GM12878 (cell line): Measurements from ENCODE around the gene PELI1. TPM values are rescaled to one million over a fixed set of nuclear protein-coding genes. Genes with fewer than 3 reads are reported as not detected.

Experiments
- ATAC-seq: fragments of 200-7000 bp; cut with Tn5 transposase; 3 replicates; pipeline ENCODE4 v1.9.1; 2020; ENCODE audit warnings: mild to moderate bottlenecking, moderate library complexity
- BruUV-seq: library from RNA; stranded (reverse); fragments of 400-500 nt; replicated peaks from 2 replicates; lab custom pipeline; 2021; lab: Mats Ljungman, UMichigan
- CTCF ChIA-PET: fragments of 300-600 bp; sonication (Branson Sonifier 250); formaldehyde crosslinking; extraction: SDS; loops from one replicate; lab custom pipeline; 2021; ENCODE audit warnings: inconsistent platforms; lab: Yijun Ruan, JAX
- POLR2A ChIA-PET: fragments of 350-600 bp; formaldehyde crosslinking; extraction: SDS; loops from one replicate; lab custom pipeline; 2021; ENCODE audit warnings: inconsistent platforms; lab: Charles Lee
- RAD21 ChIA-PET: fragments of 300-600 bp; sonication (Branson Sonifier 250); formaldehyde crosslinking; loops from one replicate; lab custom pipeline; 2023; ENCODE audit warnings: antibody characterized with exemption; ENCODE audit not compliant: unreplicated experiment; lab: Charles Lee
- SMC1A ChIA-PET: fragments of 300-600 bp; sonication (Branson Sonifier 250); formaldehyde crosslinking; loops from one replicate; lab custom pipeline; 2023; ENCODE audit not compliant: unreplicated experiment, uncharacterized antibody; lab: Charles Lee
- DNase-seq: peaks from one replicate; pipeline ENCODE4 v3.0.0-alpha.2; 2011; ENCODE audit warnings: low read depth, low spot score
- FAIRE-seq: peaks from 3 replicates; lab custom pipeline; 2011; peaks lifted over from hg19 to GRCh38; lab: Jason Lieb, UNC
- H2AFZ ChIP-seq: 2 replicates; pipeline ENCODE4 v1.6.0; 2011; ENCODE audit warnings: low read depth, low read length, control low read depth; ENCODE audit not compliant: control insufficient read depth
- H3K27ac ChIP-seq: 2 replicates; pipeline ENCODE4 v1.5.1; 2011; ENCODE audit warnings: control low read depth; ENCODE audit not compliant: control insufficient read depth, insufficient read depth
- H3K27me3 ChIP-seq, 2 experiments: replicated peaks in 1 of 2; 2 replicates each; pipeline versions ENCODE4 v1.6.0 to v1.6.1; 2011; ENCODE audit warnings: low read length in 1 of 2; ENCODE audit not compliant: control insufficient read depth in 2 of 2, insufficient read depth in 2 of 2
- H3K36me3 ChIP-seq, 2 experiments: 2 replicates each; pipeline ENCODE4 v1.5.1; 2011; ENCODE audit warnings: low read length in 1 of 2; ENCODE audit not compliant: control insufficient read depth in 2 of 2, insufficient read depth in 2 of 2
- H3K4me1 ChIP-seq: 2 replicates; pipeline ENCODE4 v1.6.1; 2011; ENCODE audit warnings: mild to moderate bottlenecking, low read length, moderate library complexity, mixed read lengths; ENCODE audit not compliant: control insufficient read depth, insufficient read depth
- H3K4me2 ChIP-seq: 2 replicates; pipeline ENCODE4 v1.6.0; 2011; ENCODE audit warnings: control low read depth; ENCODE audit not compliant: control insufficient read depth, insufficient read depth
- H3K4me3 ChIP-seq: fragments of 200-600 bp; sonication (generic); 2 replicates; pipeline ENCODE4 v1.5.1; 2016
- H3K79me2 ChIP-seq: 2 replicates; pipeline ENCODE4 v1.6.0; 2011; ENCODE audit warnings: low read length; ENCODE audit not compliant: control insufficient read depth, insufficient read depth
- H3K9ac ChIP-seq: 2 replicates; pipeline ENCODE4 v1.8.0; 2011; ENCODE audit warnings: low read length, control low read depth, mixed read lengths; ENCODE audit not compliant: control insufficient read depth, insufficient read depth
- H3K9me3 ChIP-seq: replicated peaks from 3 replicates; pipeline ENCODE4 v1.5.1; 2011; ENCODE audit warnings: mild to moderate bottlenecking, low read length; ENCODE audit not compliant: control insufficient read depth, insufficient read depth
- H4K20me1 ChIP-seq: 2 replicates; pipeline ENCODE4 v1.6.0; 2011; ENCODE audit not compliant: control insufficient read depth, insufficient read depth
- CBX5 ChIP-seq: sonication (generic); IDR thresholded peaks from 2 replicates; pipeline ENCODE4 v1.6.1; 2016; ENCODE audit warnings: low read depth, moderate library complexity, mild to moderate bottlenecking, inconsistent platforms
- CREM ChIP-seq: IDR thresholded peaks from 2 replicates; pipeline ENCODE4 v1.6.1; 2014; ENCODE audit warnings: antibody characterized with exemption, low read depth
- EGR1 ChIP-seq, 2 experiments: IDR thresholded peaks; 1 replicate in 1 of 2; 2 replicates in 1 of 2; pipeline ENCODE4 v1.6.1; 2011 to 2012; ENCODE audit warnings: low read depth in 2 of 2, low read length in 2 of 2, borderline replicate concordance in 1 of 2, mild to moderate bottlenecking in 1 of 2, moderate library complexity in 1 of 2
- HDAC2 ChIP-seq: fragments of 200-600 bp; sonication (generic); IDR thresholded peaks from 2 replicates; pipeline ENCODE4 v1.6.1; 2017
- IKZF2 ChIP-seq, 2 experiments: fragments of 450-650 bp; IDR thresholded peaks; 2 replicates each; pipeline ENCODE4 v1.6.1; 2017; ENCODE audit warnings: mild to moderate bottlenecking in 2 of 2, moderate library complexity in 2 of 2
- MEF2B ChIP-seq: fragments of 450-650 bp; IDR thresholded peaks from 2 replicates; pipeline ENCODE4 v1.6.1; 2018; ENCODE audit warnings: mild to moderate bottlenecking, moderate library complexity; ENCODE audit not compliant: partially characterized antibody, poor library complexity, severe bottlenecking
- MTA2 ChIP-seq: fragments of 450-650 bp; IDR thresholded peaks from 2 replicates; pipeline ENCODE4 v1.6.1; 2016; ENCODE audit warnings: low read depth, mild to moderate bottlenecking, moderate library complexity
- NFYA ChIP-seq: IDR thresholded peaks from 2 replicates; pipeline ENCODE4 v1.6.1; 2011; ENCODE audit warnings: low read depth, mild to moderate bottlenecking, low read length, improper control_type of control experiment, borderline replicate concordance
- NFYB ChIP-seq: IDR thresholded peaks from 2 replicates; pipeline ENCODE4 v1.6.1; 2011; ENCODE audit warnings: low read depth, mild to moderate bottlenecking, low read length, improper control_type of control experiment, moderate library complexity; ENCODE audit not compliant: insufficient read depth
- NR2F1 ChIP-seq: fragments of 450-650 bp; conservative IDR thresholded peaks from 2 replicates; pipeline ENCODE4 v1.6.1; 2017; ENCODE audit warnings: mild to moderate bottlenecking
- POLR2AphosphoS5 ChIP-seq: IDR thresholded peaks from 2 replicates; pipeline ENCODE4 v1.6.1; 2011; ENCODE audit warnings: mild to moderate bottlenecking, low read length, inconsistent platforms
- RAD21 ChIP-seq: IDR thresholded peaks from 2 replicates; pipeline ENCODE4 v1.6.1; 2011; ENCODE audit warnings: mild to moderate bottlenecking, low read depth, low read length, moderate library complexity; ENCODE audit not compliant: insufficient read depth
- RBBP5 ChIP-seq: fragments of 200-600 bp; sonication (generic); conservative IDR thresholded peaks from 2 replicates; pipeline ENCODE4 v1.6.1; 2016
- RUNX3 ChIP-seq: IDR thresholded peaks from 2 replicates; pipeline ENCODE4 v1.6.1; 2012; ENCODE audit warnings: low read length, inconsistent platforms
- SP1 ChIP-seq: IDR thresholded peaks from one replicate; pipeline ENCODE4 v1.6.1; 2011; ENCODE audit warnings: low read depth, low read length
- TAF1 ChIP-seq: IDR thresholded peaks from 2 replicates; pipeline ENCODE4 v1.6.1; 2011; ENCODE audit warnings: mild to moderate bottlenecking, low read depth, low read length, borderline replicate concordance
- TCF3 ChIP-seq: IDR thresholded peaks from 2 replicates; pipeline ENCODE4 v1.6.1; 2012; ENCODE audit warnings: low read depth, mild to moderate bottlenecking, low read length, borderline replicate concordance; ENCODE audit not compliant: insufficient read depth
- WGBS: methylation state at CpG from one replicate; pipeline ENCODE4 v1.1.6; 2016; ENCODE audit warnings: low lambda C conversion rate; ENCODE audit not compliant: insufficient replicate concordance, insufficient coverage; ENCODE audit errors: missing lambda C conversion rate; 5-methylcytosine and 5-hydroxymethylcytosine counted together
- in situ Hi-C: fragments of 300-500 bp; cut with MboI; formaldehyde crosslinking; loops from 9 replicates; pipeline ENCODE4 v1.14.3; 2018; ENCODE audit warnings: mixed read lengths
- intact Hi-C: fragments of 100-400 bp; cut with micrococcal nuclease; formaldehyde crosslinking; loops from one replicate; pipeline ENCODE4 v1.14.2; 2022; ENCODE audit not compliant: unreplicated experiment
- polyA plus RNA-seq, 11 experiments: library from polyadenylated mRNA; depleted of rRNA in 4 of 11; unstranded in 6 of 11; stranded (reverse) in 5 of 11; fragments of >200 nt; fragmentation: Nextera tagmentation in 4 of 11; fragmentation: Illumina TruSeq in 1 of 11; extraction: Ambion mirVana in 4 of 11; extraction: Trizol in 1 of 11; gene quantifications; 1 replicate in 1 of 11; 2 replicates in 10 of 11; pipeline versions ENCODE4 v1.2.1 to v1.2.3, GENCODE V29; 2011 to 2016; ENCODE audit warnings: inconsistent platforms in 2 of 11, missing spikeins in 2 of 11, low read depth in 1 of 11
- total RNA-seq, 4 experiments: library from RNA; depleted of rRNA in 3 of 4; stranded (reverse); fragments of >200 nt in 3 of 4; fragmentation: Illumina TruSeq in 1 of 4; extraction: Trizol in 1 of 4; gene quantifications; 2 replicates each; pipeline versions ENCODE4 v1.2.1 to v1.2.3, GENCODE V29; 2013 to 2021
- TF ChIP-seq, protein P1 (sequence below): fragments of 450-650 bp; IDR thresholded peaks from 2 replicates; pipeline ENCODE4 v1.6.1; 2017; ENCODE audit warnings: mild to moderate bottlenecking, low read depth, inconsistent platforms; ENCODE audit not compliant: poor library complexity, severe bottlenecking
- TF ChIP-seq, protein P2 (sequence below): fragments of 450-650 bp; formaldehyde crosslinking; IDR thresholded peaks from 2 replicates; pipeline ENCODE4 v1.4.0; 2022; ENCODE audit warnings: mild to moderate bottlenecking, moderate library complexity

Gene PELI1
- total and polyA plus RNA-seq, 10 of the 15 experiments (the other 5 are each of a cell fraction or from before 2014, with no cell fraction given): 12.1 to 92.0 (median 39.8) TPM

DNA sequence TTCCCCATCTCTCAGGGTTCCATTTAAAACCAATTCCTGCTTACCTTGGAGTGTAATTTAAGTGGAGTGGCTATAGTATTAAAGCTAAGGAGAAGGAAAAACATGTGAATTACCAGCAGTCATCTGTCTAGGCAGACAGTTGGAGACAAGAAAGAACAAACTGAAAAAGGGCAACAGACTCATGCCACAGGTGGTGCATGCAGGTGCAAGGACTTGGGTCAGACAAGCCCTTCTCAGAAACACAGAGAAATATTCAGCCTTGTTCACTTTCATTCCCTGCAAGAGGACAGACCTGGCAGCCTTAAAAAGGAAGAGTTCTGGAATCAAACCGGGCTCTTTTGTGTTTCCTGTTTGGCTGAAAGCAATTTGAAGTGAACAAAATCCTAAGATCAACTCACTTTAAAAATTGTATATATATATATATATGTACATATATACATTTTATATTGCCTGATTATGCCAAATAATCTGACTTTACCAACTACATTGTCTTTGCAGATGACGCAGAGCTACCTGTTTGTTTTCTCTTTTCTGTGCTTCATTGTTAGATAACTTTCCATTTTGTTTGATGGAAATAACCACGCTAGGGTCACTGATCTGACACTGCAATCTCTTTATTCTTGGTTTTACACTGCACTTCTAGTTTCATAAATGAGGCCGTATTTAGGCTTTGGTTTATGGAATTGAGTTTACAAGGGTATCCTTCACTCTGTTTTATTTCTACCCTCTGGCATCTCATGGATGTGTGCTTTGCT, 89.9 kb downstream of the PELI1 start:
- FAIRE-seq (no peak), ATAC-seq (peak; percentile 32), DNase-seq (no peak)
- no TSS peak for BruUV-seq
- H3K36me3 ChIP-seq: no peaks in the 10 kb centered on the region
- in situ Hi-C loops: loop anchor here (5.0 kb wide), 2 partner anchors 273 to 433 kb away; no protein-coding TSS in a partner anchor
- ChIA-PET CTCF (interaction anchor here (0.7 to 14.1 kb wide), 15 partner anchors 9 to 434 kb away, joined by 3 to 420 read pairs (median 5); no protein-coding TSS in a partner anchor), SMC1A (interaction anchor here (0.5 to 11.0 kb wide), 21 partner anchors 9 to 469 kb away, joined by 3 to 333 read pairs (median 4); partner anchors contain the start of gene AFTPH), POLR2A (interaction anchor here (1.3 kb wide), 1 partner anchor 272 kb away, joined by 4 read pairs; no protein-coding TSS in a partner anchor), RAD21 (interaction anchor here (0.6 to 12.9 kb wide), 7 partner anchors 8 to 274 kb away, joined by 3 to 358 read pairs (median 5); no protein-coding TSS in a partner anchor)
- H3K9me3 ChIP-seq: no peaks in the 10 kb centered on the region
- H2AFZ ChIP-seq: no peak overlapping the region
- WGBS: 13% methylated on average over 4 of the region's 4 CpGs
- no peaks in the 10 kb centered on the region for H4K20me1 ChIP-seq
- H3K27ac ChIP-seq: no peak overlapping the region
- H3K4me3 ChIP-seq: no peak overlapping the region
- H3K4me1 ChIP-seq: peaks cover 25% of the 10 kb centered on the region
- no peaks in the 10 kb centered on the region for H3K27me3 ChIP-seq
- H3K9ac ChIP-seq: no peak overlapping the region
- no peaks in the 10 kb centered on the region for H3K79me2 ChIP-seq
- peak overlapping the region; percentile 74 for H3K4me2 ChIP-seq
- intact Hi-C loops: loop anchor here (5.0 kb wide), 1 partner anchor 38 kb away; no protein-coding TSS in a partner anchor
- TF ChIP-seq NFYB: no peak
- no peak for TF ChIP-seq EGR1 (IDR thresholded peaks at IDR 0.05; ENCODE audit: borderline replicate concordance in 1 of 2, low read depth in 2 of 2, low read length in 2 of 2)
- TF ChIP-seq, protein P1, sequence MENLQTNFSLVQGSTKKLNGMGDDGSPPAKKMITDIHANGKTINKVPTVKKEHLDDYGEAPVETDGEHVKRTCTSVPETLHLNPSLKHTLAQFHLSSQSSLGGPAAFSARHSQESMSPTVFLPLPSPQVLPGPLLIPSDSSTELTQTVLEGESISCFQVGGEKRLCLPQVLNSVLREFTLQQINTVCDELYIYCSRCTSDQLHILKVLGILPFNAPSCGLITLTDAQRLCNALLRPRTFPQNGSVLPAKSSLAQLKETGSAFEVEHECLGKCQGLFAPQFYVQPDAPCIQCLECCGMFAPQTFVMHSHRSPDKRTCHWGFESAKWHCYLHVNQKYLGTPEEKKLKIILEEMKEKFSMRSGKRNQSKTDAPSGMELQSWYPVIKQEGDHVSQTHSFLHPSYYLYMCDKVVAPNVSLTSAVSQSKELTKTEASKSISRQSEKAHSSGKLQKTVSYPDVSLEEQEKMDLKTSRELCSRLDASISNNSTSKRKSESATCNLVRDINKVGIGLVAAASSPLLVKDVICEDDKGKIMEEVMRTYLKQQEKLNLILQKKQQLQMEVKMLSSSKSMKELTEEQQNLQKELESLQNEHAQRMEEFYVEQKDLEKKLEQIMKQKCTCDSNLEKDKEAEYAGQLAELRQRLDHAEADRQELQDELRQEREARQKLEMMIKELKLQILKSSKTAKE: no peak
- TF ChIP-seq CREM: no peak
- no peak for TF ChIP-seq CBX5
- TF ChIP-seq IKZF2 (IDR thresholded peaks at IDR 0.05): 0 out of 4 replicates have a peak, but pooled peaks of 1 of the 2 experiments have one; percentile 22
- peak; percentile 43; the same call in 1 of the 2 replicates for TF ChIP-seq RUNX3
- TF ChIP-seq POLR2AphosphoS5: no peak
- TF ChIP-seq RAD21: no peak
- TF ChIP-seq NFYA: no peak
- no peak for TF ChIP-seq RBBP5
- TF ChIP-seq TAF1: no peak
- TF ChIP-seq, protein P2, sequence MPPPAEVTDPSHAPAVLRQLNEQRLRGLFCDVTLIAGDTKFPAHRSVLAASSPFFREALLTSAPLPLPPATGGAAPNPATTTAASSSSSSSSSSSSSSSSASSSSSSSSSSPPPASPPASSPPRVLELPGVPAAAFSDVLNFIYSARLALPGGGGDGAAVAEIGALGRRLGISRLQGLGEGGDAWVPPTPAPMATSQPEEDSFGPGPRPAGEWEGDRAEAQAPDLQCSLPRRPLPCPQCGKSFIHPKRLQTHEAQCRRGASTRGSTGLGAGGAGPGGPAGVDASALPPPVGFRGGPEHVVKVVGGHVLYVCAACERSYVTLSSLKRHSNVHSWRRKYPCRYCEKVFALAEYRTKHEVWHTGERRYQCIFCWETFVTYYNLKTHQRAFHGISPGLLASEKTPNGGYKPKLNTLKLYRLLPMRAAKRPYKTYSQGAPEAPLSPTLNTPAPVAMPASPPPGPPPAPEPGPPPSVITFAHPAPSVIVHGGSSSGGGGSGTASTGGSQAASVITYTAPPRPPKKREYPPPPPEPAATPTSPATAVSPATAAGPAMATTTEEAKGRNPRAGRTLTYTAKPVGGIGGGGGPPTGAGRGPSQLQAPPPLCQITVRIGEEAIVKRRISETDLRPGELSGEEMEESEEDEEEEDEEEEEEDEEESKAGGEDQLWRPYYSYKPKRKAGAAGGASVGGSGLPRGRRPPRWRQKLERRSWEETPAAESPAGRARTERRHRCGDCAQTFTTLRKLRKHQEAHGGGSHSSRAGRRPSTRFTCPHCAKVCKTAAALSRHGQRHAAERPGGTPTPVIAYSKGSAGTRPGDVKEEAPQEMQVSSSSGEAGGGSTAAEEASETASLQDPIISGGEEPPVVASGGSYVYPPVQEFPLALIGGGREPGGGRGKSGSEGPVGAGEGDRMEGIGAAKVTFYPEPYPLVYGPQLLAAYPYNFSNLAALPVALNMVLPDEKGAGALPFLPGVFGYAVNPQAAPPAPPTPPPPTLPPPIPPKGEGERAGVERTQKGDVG (CRISPR knock-in tag): no peak
- TF ChIP-seq SP1: no peak
- no peak for TF ChIP-seq MTA2
- TF ChIP-seq HDAC2: no peak
- TF ChIP-seq TCF3: 0 out of 2 replicates have a peak, but pooled peaks have one; percentile 24
- TF ChIP-seq NR2F1: 0 out of 2 replicates have a peak, but pooled peaks have one; percentile 14
- peak; percentile 14 for TF ChIP-seq MEF2B
